HepG2 (cell line): ENCODE data around the gene TEKT1. TPM values are rescaled to one million over a fixed set of nuclear protein-coding genes. Genes with fewer than 3 reads are reported as not detected.

Experiments
- IRF2 ChIP-seq: IDR thresholded peaks from 2 replicates; pipeline ENCODE4 v1.6.1; 2018; ENCODE audit warnings: missing genetic modification reagents, missing compliant biosample characterization
- KLF15 ChIP-seq: sonication (generic); formaldehyde crosslinking; IDR thresholded peaks from 2 replicates; pipeline ENCODE4 v1.8.1; 2023; ENCODE audit warnings: borderline replicate concordance, mild to moderate bottlenecking, inconsistent platforms, missing genetic modification reagents, mixed read lengths
- KLF16 ChIP-seq, 2 experiments: sonication (generic) in 1 of 2; formaldehyde crosslinking in 1 of 2; IDR thresholded peaks; 2 replicates each; pipeline versions ENCODE4 v1.6.1 to v1.8.0; 2016 to 2023; ENCODE audit warnings: missing genetic modification reagents in 2 of 2, missing compliant biosample characterization in 1 of 2
- KMT2B ChIP-seq: IDR thresholded peaks from 2 replicates; pipeline ENCODE4 v1.6.1; 2016; ENCODE audit warnings: missing genetic modification reagents, missing compliant biosample characterization
- SAP130 ChIP-seq: IDR thresholded peaks from 2 replicates; pipeline ENCODE4 v1.6.1; 2016; ENCODE audit warnings: low read depth
- SMAD9 ChIP-seq: sonication (generic); formaldehyde crosslinking; IDR thresholded peaks from 2 replicates; pipeline ENCODE4 v1.5.1; 2020; ENCODE audit warnings: mild to moderate bottlenecking, missing genetic modification reagents
- TARDBP ChIP-seq: sonication (generic); formaldehyde crosslinking; IDR thresholded peaks from 2 replicates; pipeline ENCODE4 v1.8.0; 2022; ENCODE audit warnings: mild to moderate bottlenecking, missing genetic modification reagents
- ZBED4 ChIP-seq: sonication (generic); formaldehyde crosslinking; IDR thresholded peaks from 2 replicates; pipeline ENCODE4 v1.4.0; 2020; ENCODE audit warnings: missing genetic modification reagents, borderline replicate concordance
- ZNF230 ChIP-seq: sonication (generic); formaldehyde crosslinking; IDR thresholded peaks from 2 replicates; pipeline ENCODE4 v1.4.0; 2020; ENCODE audit warnings: mild to moderate bottlenecking, missing genetic modification reagents
- ZNF768 ChIP-seq: sonication (generic); formaldehyde crosslinking; IDR thresholded peaks from 2 replicates; pipeline ENCODE4 v1.4.0; 2020; ENCODE audit warnings: missing genetic modification reagents
- ZSCAN21 ChIP-seq: sonication (generic); formaldehyde crosslinking; IDR thresholded peaks from 2 replicates; pipeline ENCODE4 v1.8.0; 2022; ENCODE audit warnings: mild to moderate bottlenecking, missing genetic modification reagents, moderate library complexity, borderline replicate concordance
- polyA plus RNA-seq, 8 experiments: library from polyadenylated mRNA; depleted of rRNA in 3 of 8; stranded (reverse) in 7 of 8; unstranded in 1 of 8; fragments of >200 nt; fragmentation: Illumina TruSeq in 4 of 8; extraction: Trizol in 4 of 8; gene quantifications; 2 replicates each; pipeline versions ENCODE4 v1.2.1 to v1.2.3, GENCODE V29; 2011 to 2016; ENCODE audit warnings: low read depth in 4 of 8, missing spikeins in 1 of 8, mixed read lengths in 1 of 8; ENCODE audit not compliant: insufficient read depth in 1 of 8
- total RNA-seq, 5 experiments: library from RNA; depleted of rRNA; stranded (reverse); fragments of >200 nt; fragmentation: Illumina TruSeq; extraction: Trizol; gene quantifications; 2 replicates each; pipeline ENCODE4 v1.2.3, GENCODE V29; 2016; ENCODE audit warnings: low read depth in 1 of 5
- TF ChIP-seq, protein P1 (sequence below): sonication (generic); formaldehyde crosslinking; IDR thresholded peaks from 2 replicates; pipeline ENCODE4 v1.8.0; 2022; ENCODE audit warnings: missing genetic modification reagents, mild to moderate bottlenecking, borderline replicate concordance
- TF ChIP-seq, protein P2 (sequence below), 2 experiments: fragments of 450-650 bp in 1 of 2; sonication (generic) in 1 of 2; formaldehyde crosslinking in 1 of 2; IDR thresholded peaks; 2 replicates each; pipeline versions ENCODE4 v1.6.1 to v1.8.0; 2016 to 2022; ENCODE audit warnings: antibody characterized with exemption in 1 of 2, mild to moderate bottlenecking in 1 of 2, missing genetic modification reagents in 1 of 2
- TF ChIP-seq, protein P3 (sequence below): sonication (generic); formaldehyde crosslinking; IDR thresholded peaks from 2 replicates; pipeline ENCODE4 v1.5.0; 2020; ENCODE audit warnings: missing genetic modification reagents, mild to moderate bottlenecking, borderline replicate concordance

The TEKT1 gene
- total and polyA plus RNA-seq, 2 of the 13 experiments (the other 11 are each of a cell fraction or from before 2014, with no cell fraction given) = not detected

DNA sequence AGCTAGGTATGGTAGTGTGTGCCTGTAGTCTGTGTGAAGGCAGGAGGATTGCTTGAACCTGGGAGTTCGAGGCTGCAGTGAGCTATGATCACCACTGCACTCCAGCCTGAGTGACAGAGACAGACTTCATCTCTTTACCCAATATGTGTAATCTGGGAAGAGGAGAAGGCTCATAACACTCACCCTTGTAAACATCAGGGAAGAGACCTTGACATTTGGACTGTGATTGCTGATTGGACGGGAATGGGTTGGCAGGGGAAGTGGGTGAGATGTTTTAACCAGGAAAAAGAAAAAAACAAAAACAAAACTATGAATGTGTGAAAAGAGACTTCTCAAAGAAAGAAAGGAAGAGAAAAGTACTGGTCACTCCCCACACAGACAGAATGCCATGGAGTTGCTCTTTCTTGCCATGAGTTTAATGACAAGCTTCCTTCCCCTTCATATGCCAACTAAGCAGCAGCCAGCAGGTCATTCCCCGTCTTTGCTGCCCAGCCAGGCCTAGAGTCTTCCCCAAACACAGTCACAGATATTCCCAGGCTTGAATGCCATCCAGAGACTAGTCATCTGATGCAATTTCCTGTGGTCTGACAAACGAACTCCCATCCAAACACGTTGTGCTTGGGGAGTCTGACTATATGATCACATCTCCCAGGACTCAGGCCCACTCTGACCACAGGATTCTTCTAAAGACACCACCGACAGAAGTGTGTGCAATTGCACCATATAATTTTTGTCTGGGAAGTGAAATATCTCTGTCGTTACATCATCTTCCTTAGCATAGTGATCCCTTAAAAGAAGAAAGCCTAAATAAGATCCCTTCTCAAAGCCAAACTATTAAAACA is 79.2 kb downstream of the TEKT1 start (continued):
- TF ChIP-seq KLF16 (CRISPR knock-in tag; IDR thresholded peaks at IDR 0.05) = no peak
- TF ChIP-seq ZSCAN21 = no peak
- TF ChIP-seq IRF2 (CRISPR knock-in tag) = no peak
- TF ChIP-seq, protein P1, sequence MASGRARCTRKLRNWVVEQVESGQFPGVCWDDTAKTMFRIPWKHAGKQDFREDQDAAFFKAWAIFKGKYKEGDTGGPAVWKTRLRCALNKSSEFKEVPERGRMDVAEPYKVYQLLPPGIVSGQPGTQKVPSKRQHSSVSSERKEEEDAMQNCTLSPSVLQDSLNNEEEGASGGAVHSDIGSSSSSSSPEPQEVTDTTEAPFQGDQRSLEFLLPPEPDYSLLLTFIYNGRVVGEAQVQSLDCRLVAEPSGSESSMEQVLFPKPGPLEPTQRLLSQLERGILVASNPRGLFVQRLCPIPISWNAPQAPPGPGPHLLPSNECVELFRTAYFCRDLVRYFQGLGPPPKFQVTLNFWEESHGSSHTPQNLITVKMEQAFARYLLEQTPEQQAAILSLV = no peak
- TF ChIP-seq ZNF768 (CRISPR knock-in tag) = no peak
- no peak for TF ChIP-seq SMAD9 (CRISPR knock-in tag)
- no peak for TF ChIP-seq ZBED4
- TF ChIP-seq KMT2B (CRISPR knock-in tag) = no peak
- TF ChIP-seq, protein P2, sequence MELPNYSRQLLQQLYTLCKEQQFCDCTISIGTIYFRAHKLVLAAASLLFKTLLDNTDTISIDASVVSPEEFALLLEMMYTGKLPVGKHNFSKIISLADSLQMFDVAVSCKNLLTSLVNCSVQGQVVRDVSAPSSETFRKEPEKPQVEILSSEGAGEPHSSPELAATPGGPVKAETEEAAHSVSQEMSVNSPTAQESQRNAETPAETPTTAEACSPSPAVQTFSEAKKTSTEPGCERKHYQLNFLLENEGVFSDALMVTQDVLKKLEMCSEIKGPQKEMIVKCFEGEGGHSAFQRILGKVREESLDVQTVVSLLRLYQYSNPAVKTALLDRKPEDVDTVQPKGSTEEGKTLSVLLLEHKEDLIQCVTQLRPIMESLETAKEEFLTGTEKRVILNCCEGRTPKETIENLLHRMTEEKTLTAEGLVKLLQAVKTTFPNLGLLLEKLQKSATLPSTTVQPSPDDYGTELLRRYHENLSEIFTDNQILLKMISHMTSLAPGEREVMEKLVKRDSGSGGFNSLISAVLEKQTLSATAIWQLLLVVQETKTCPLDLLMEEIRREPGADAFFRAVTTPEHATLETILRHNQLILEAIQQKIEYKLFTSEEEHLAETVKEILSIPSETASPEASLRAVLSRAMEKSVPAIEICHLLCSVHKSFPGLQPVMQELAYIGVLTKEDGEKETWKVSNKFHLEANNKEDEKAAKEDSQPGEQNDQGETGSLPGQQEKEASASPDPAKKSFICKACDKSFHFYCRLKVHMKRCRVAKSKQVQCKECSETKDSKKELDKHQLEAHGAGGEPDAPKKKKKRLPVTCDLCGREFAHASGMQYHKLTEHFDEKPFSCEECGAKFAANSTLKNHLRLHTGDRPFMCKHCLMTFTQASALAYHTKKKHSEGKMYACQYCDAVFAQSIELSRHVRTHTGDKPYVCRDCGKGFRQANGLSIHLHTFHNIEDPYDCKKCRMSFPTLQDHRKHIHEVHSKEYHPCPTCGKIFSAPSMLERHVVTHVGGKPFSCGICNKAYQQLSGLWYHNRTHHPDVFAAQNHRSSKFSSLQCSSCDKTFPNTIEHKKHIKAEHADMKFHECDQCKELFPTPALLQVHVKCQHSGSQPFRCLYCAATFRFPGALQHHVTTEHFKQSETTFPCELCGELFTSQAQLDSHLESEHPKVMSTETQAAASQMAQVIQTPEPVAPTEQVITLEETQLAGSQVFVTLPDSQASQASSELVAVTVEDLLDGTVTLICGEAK (IDR thresholded peaks at IDR 0.05) = no peak
- TF ChIP-seq, protein P2 (CRISPR knock-in tag; IDR thresholded peaks at IDR 0.05) = no peak
- TF ChIP-seq, protein P3, sequence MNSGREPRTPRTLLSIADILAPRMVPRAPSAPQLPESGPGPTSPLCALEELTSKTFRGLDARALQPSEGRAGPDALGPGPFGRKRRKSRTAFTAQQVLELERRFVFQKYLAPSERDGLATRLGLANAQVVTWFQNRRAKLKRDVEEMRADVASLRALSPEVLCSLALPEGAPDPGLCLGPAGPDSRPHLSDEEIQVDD (CRISPR knock-in tag) = no peak
- TF ChIP-seq SAP130 (CRISPR knock-in tag) = peak; percentile 63
- TF ChIP-seq ZNF230 (CRISPR knock-in tag) = no peak
- no peak for TF ChIP-seq KLF15
- peak; percentile 50; the same call in 1 of the 2 replicates for TF ChIP-seq TARDBP
